ENCODE results near the gene VAT1L. TPM values are rescaled to one million over a fixed set of nuclear protein-coding genes. Genes with fewer than 3 reads are reported as not detected.

VAT1L gene
- total RNA-seq, 1 donor from 2014 or later = not detected

DNA sequence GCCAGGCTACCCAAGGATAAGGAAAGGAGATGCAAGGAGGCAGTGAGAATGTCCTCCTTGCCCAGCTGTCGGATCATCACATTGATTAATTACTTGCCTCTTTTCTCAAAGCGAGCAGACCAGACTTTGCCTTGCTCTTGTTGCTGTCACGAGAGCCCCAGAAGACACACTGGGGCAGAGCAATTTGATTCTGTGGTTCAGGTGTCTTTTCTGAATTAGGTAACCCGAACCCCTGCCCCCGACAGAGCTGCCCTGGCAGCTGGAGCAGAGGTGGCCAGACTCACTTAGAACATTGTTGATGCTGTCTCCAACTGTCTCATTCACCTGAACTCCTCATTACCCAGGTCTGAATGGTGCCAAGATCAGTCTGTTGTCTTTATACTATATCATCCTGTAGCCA is 34.3 kb downstream of the VAT1L start:
- H3K4me1 Mint-ChIP-seq (ENCODE audit: low read depth) = no peaks in the 10 kb centered on the region
- intact Hi-C loops (cut with micrococcal nuclease) = no loop called here

GRCh38 chr16:77823067-77823466 is 34.7 kb downstream of the VAT1L start:
- no peaks in the 10 kb centered on the region for H3K36me3 Mint-ChIP-seq (ENCODE audit: low read depth)
- no peaks in the 10 kb centered on the region for H3K4me1 Mint-ChIP-seq (ENCODE audit: low read depth)
- H3K4me3 Mint-ChIP-seq = no peak overlapping the region
- H3K9me3 Mint-ChIP-seq = no peaks in the 10 kb centered on the region
- intact Hi-C loops (cut with micrococcal nuclease) = no loop called here
- no peak overlapping the region for H3K27ac Mint-ChIP-seq
- DNase-seq (ENCODE audit: low spot score) = no peak
- peaks cover 5% of the 10 kb centered on the region for H3K27me3 Mint-ChIP-seq (ENCODE audit: insufficient read depth)

More for the DNA sequence above, 34.3 kb downstream of the VAT1L start:
- H3K27me3 Mint-ChIP-seq (ENCODE audit: insufficient read depth) = peaks cover 5% of the 10 kb centered on the region
- no peaks in the 10 kb centered on the region for H3K9me3 Mint-ChIP-seq
- DNase-seq (ENCODE audit: low spot score) = no peak
- H3K4me3 Mint-ChIP-seq = no peak overlapping the region
- no peaks in the 10 kb centered on the region for H3K36me3 Mint-ChIP-seq (ENCODE audit: low read depth)
- H3K27ac Mint-ChIP-seq = no peak overlapping the region

DNA sequence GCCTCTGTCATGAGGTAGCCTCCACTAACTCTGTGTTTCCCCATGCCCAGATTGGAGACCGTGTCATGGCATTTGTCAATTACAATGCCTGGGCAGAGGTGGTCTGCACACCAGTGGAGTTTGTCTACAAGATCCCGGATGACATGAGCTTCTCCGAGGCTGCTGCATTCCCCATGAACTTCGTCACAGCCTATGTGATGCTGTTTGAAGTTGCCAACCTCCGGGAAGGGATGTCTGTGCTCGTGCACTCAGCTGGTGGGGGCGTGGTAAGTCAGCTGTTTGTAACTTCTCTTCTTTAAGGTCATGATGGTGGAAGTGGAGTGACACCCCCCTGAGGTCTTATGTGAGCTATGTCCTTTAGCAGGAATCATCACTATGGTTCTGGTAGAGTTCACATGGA is 36.8 kb downstream of the VAT1L start:
- DNase-seq (ENCODE audit: low spot score) = no peak

DNA sequence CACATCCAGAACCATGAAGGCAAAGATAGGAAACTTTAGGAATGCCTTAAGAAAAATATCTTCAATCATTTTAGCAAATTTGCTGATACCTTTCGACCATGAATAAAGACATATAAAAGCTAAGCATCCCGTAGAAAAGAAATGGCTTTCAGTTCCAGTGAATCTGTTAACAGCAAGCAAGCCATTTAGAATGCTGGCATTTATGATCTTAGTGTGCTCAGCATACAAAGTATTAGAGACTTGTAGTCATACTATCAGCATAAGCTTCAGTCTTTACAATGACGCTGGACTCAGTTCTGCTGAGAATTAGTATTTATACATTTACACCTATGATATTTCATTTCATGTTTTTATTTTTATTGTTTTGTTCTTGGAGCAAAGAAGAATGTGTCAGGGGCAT is 38.7 kb downstream of the VAT1L start:
- H3K4me3 Mint-ChIP-seq = no peak overlapping the region
- intact Hi-C loops (cut with micrococcal nuclease) = no loop called here
- H3K9me3 Mint-ChIP-seq = no peaks in the 10 kb centered on the region
- no peaks in the 10 kb centered on the region for H3K4me1 Mint-ChIP-seq (ENCODE audit: low read depth)
- DNase-seq (ENCODE audit: low spot score) = no peak
- H3K36me3 Mint-ChIP-seq (ENCODE audit: low read depth) = no peaks in the 10 kb centered on the region
- H3K27me3 Mint-ChIP-seq (ENCODE audit: insufficient read depth) = peaks cover 3% of the 10 kb centered on the region
- H3K27ac Mint-ChIP-seq = no peak overlapping the region

More for the DNA sequence above, 36.8 kb downstream of the VAT1L start:
- no peaks in the 10 kb centered on the region for H3K4me1 Mint-ChIP-seq (ENCODE audit: low read depth)
- H3K4me3 Mint-ChIP-seq = no peak overlapping the region
- H3K27ac Mint-ChIP-seq = no peak overlapping the region
- H3K36me3 Mint-ChIP-seq (ENCODE audit: low read depth) = no peaks in the 10 kb centered on the region
- peaks cover 3% of the 10 kb centered on the region for H3K27me3 Mint-ChIP-seq (ENCODE audit: insufficient read depth)
- intact Hi-C loops (cut with micrococcal nuclease) = no loop called here
- H3K9me3 Mint-ChIP-seq = no peaks in the 10 kb centered on the region

DNA sequence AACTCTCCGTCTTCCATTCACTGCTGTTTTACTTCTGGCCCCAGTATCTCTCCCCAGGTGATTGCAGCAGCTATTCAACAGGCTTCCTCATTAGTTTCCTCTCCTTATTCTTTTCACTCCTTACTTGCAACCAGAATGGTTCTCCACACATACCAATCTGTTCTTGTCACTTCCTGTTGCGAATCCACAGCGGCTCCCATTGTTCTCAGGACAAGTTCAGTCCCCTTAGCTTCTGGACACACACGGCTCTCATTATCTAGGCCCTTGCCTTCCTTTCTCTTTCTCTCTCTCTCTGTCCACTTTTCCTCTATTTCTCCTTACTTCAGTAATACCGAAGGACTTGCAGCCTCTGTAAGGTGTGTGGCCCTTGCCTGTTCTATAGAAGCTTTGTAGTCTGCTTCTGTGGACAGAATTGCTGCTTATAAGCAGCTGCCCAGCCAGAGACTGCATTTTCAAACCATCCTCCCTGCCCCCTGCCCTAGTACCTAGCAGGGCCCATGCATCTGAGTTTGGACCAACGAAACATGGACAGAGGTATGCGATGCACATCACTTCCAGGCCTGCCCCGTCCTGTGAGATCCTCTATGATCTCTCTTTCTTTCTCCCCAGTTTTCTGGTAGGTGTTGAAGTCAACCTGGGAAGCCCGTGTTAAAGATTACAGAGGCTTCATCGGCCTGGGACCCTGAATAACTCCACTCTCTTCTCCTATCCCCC is 45.7 kb downstream of the VAT1L start:
- intact Hi-C loops (cut with micrococcal nuclease) = no loop called here
- H3K27me3 Mint-ChIP-seq (ENCODE audit: insufficient read depth) = no peaks in the 10 kb centered on the region

GRCh38 chr16:77834635-77835540 is 46.5 kb downstream of the VAT1L start:
- intact Hi-C loops (cut with micrococcal nuclease) = no loop called here
- Mint-ChIP-seq H3K9me3 (no peaks in the 10 kb centered on the region), H3K36me3 (ENCODE audit: low read depth) (no peaks in the 10 kb centered on the region), H3K27me3 (ENCODE audit: insufficient read depth) (no peaks in the 10 kb centered on the region), H3K27ac (no peak overlapping the region), H3K4me1 (ENCODE audit: low read depth) (no peaks in the 10 kb centered on the region), H3K4me3 (no peak overlapping the region)
- no peak for DNase-seq (ENCODE audit: low spot score)

More for the DNA sequence above, 45.7 kb downstream of the VAT1L start:
- Mint-ChIP-seq H3K4me3 (no peak overlapping the region), H3K9me3 (no peaks in the 10 kb centered on the region), H3K4me1 (ENCODE audit: low read depth) (no peaks in the 10 kb centered on the region), H3K27ac (no peak overlapping the region), H3K36me3 (ENCODE audit: low read depth) (no peaks in the 10 kb centered on the region)
- DNase-seq (ENCODE audit: low spot score) = no peak

- Mint-ChIP-seq H3K9me3 (no peaks in the 10 kb centered on the region), H3K4me1 (ENCODE audit: low read depth) (no peaks in the 10 kb centered on the region), H3K36me3 (ENCODE audit: low read depth) (no peaks in the 10 kb centered on the region), H3K27ac (no peak overlapping the region), H3K4me3 (no peak overlapping the region), H3K27me3 (ENCODE audit: insufficient read depth) (no peaks in the 10 kb centered on the region)
- intact Hi-C loops (cut with micrococcal nuclease) = no loop called here
- DNase-seq (ENCODE audit: low spot score) = no peak
Observed at GRCh38 chr16:77836801-77837200, 48.4 kb downstream of the VAT1L start.

- Mint-ChIP-seq H3K4me3 (no peak overlapping the region), H3K27ac (no peak overlapping the region), H3K4me1 (ENCODE audit: low read depth) (no peaks in the 10 kb centered on the region), H3K36me3 (ENCODE audit: low read depth) (no peaks in the 10 kb centered on the region), H3K9me3 (no peaks in the 10 kb centered on the region), H3K27me3 (ENCODE audit: insufficient read depth) (no peaks in the 10 kb centered on the region)
- no peak for DNase-seq (ENCODE audit: low spot score)
- intact Hi-C loops (cut with micrococcal nuclease) = no loop called here
Observed at GRCh38 chr16:77838597-77839255, 50.4 kb downstream of the VAT1L start.

DNA sequence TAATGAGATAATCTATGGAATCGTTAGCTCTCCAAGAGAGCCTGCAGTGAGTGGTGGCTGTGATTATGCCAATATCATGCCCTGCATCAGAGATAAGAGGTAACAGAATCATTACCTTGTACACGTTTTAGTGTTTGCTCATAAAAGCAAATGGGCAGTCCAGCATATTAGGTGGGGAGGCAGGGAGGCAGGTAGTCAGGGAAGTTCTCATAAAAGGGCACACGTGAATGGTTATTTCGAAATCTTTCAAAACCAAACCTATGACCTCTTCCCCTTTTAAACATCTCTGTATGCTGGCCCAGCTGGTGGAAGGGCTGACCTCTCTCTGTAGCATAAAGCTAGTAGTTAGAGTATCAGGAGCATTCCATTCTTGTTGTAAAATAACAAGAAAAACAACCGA is 51.7 kb downstream of the VAT1L start:
- DNase-seq (ENCODE audit: low spot score) = no peak
- Mint-ChIP-seq H3K9me3 (no peaks in the 10 kb centered on the region), H3K4me3 (no peak overlapping the region), H3K27ac (no peak overlapping the region), H3K36me3 (ENCODE audit: low read depth) (no peaks in the 10 kb centered on the region), H3K27me3 (ENCODE audit: insufficient read depth) (no peaks in the 10 kb centered on the region), H3K4me1 (ENCODE audit: low read depth) (no peaks in the 10 kb centered on the region)
- intact Hi-C loops (cut with micrococcal nuclease) = no loop called here

GRCh38 chr16:77840673-77841501 is 52.5 kb downstream of the VAT1L start:
- no peaks in the 10 kb centered on the region for H3K36me3 Mint-ChIP-seq (ENCODE audit: low read depth)
- DNase-seq (ENCODE audit: low spot score) = no peak
- H3K9me3 Mint-ChIP-seq = no peaks in the 10 kb centered on the region
- no peak overlapping the region for H3K4me3 Mint-ChIP-seq
- intact Hi-C loops (cut with micrococcal nuclease) = no loop called here
- H3K4me1 Mint-ChIP-seq (ENCODE audit: low read depth) = no peaks in the 10 kb centered on the region
- H3K27me3 Mint-ChIP-seq (ENCODE audit: insufficient read depth) = no peaks in the 10 kb centered on the region
- H3K27ac Mint-ChIP-seq = no peak overlapping the region

DNA sequence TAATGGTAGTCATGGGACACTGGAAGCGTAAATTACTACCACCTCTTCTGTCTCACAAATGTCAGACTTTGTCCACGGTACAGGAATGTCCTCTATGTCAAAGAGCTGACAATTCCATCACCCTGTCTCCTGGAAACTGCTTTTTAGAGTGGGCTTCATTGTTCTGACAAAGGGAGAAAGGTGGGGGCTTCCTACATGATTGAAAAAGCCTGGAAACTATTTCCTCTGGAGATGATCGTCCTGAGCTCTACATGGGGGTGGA is 53.1 kb downstream of the VAT1L start:
- no peaks in the 10 kb centered on the region for H3K4me1 Mint-ChIP-seq (ENCODE audit: low read depth)
- DNase-seq (ENCODE audit: low spot score) = no peak
- intact Hi-C loops (cut with micrococcal nuclease) = no loop called here
- H3K27ac Mint-ChIP-seq = no peak overlapping the region
- H3K4me3 Mint-ChIP-seq = no peak overlapping the region
- H3K9me3 Mint-ChIP-seq = no peaks in the 10 kb centered on the region
- no peaks in the 10 kb centered on the region for H3K36me3 Mint-ChIP-seq (ENCODE audit: low read depth)
- no peaks in the 10 kb centered on the region for H3K27me3 Mint-ChIP-seq (ENCODE audit: insufficient read depth)

DNA sequence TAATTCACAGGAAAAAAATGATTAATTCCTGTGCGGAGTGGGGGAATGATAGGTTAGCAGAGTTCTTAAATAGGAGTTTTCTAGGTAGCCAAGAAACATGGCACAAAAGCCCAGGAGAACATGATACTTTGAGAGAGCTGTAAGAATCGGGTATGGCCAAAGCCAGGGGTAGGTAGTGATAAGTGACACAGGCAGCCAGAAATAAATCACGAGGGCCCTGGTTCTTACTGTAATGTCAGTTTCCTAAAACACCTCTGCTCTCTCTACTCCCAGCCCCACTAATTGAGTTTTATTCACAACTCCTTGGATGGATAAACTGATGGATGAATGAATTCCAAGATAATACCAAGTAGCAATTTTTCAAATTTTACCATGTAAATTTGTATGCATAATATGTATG is 54.1 kb downstream of the VAT1L start:
- Mint-ChIP-seq H3K4me1 (ENCODE audit: low read depth) (no peaks in the 10 kb centered on the region), H3K27ac (no peak overlapping the region), H3K4me3 (no peak overlapping the region), H3K9me3 (no peaks in the 10 kb centered on the region), H3K36me3 (ENCODE audit: low read depth) (no peaks in the 10 kb centered on the region), H3K27me3 (ENCODE audit: insufficient read depth) (no peaks in the 10 kb centered on the region)
- DNase-seq (ENCODE audit: low spot score) = no peak
- intact Hi-C loops (cut with micrococcal nuclease) = no loop called here

Data from activated T-helper 1 cell treated with anti-CD3 and anti-CD28 coated beads, Interleukin-12 subunit alpha, Interleukin-12 subunit beta, Interleukin-2, Interleukin-4 antibody, amounts not matched to agents 30 ng/mL and 10 ng/mL and 1 ng/mL, durations not matched to agents 14 hours and 24 hours and 36 hours (primary cell).